Stimulated activated CD4-positive, alpha-beta T cell treated with anti-CD3 and anti-CD28 coated beads, Interleukin-12 subunit alpha, Interleukin-12 subunit beta, amount 100 ng/mL, for 4 hours (primary cell): ENCODE results near the gene DND1.
A peak's percentile ranks its signal among the peaks of the same experiment; 100 is the strongest.
"Not testable (repeated sequence)": the region's sequence is repeated elsewhere in the genome, so short reads cannot be mapped to it uniquely, and the experiment has no call there.

Experiments used
- DNase-seq: peaks from one replicate; pipeline ENCODE4 v3.0.0-alpha.2; 2020

DND1 gene

DNA sequence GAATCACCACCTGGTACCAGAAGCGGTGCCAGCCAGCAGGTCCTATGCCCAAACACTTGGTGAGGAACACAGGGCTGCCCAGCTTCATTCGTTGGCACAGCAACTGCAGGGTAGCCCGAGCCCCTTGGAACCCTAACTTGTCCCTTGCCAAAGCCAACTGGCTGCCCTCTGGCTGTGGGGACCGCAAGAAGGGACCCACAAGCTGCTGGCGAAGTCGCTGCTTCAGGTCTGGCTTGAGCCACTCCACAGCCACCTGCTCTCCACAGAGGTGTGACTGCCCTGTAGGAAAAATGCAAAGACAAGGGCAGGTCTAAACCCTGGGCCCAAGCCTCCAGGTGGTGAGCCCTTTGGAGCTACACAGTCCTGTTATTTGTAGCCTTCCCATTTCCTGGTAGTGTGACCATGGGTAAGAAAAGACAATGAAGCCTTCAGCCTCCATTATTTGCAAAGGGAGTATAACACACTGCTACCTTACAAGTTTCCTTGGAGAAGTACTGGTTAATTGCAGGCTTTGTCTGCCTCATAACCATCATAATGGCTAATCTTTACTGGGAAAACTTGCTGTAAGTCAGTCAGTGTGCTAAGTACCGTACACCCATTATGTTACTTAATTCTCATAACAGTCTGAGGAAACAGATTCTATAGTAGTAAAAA lies 1.8 kb downstream of the DND1 start:
- DNase-seq, result no peak

DNA sequence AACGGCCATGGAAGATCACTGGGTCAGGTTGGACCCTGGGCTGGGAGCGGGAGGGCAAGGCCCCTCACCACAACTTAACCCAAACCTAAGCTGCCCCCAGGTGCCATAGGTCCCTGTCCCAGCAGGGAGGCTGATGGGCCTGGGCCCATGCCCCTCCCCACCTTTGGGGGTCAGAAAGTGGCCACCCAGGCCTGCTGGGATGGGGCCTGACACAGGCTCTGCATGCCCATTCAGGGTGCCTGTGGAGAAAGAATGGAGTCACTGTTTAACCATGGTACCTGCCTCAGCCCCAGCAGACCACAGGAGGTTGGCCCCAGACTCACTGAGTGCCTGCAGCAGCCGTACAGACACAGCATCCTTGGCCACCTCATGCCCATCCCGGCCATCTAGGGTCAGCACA lies 2.3 kb downstream of the DND1 start:
- DNase-seq, result not testable (repeated sequence)

DNA sequence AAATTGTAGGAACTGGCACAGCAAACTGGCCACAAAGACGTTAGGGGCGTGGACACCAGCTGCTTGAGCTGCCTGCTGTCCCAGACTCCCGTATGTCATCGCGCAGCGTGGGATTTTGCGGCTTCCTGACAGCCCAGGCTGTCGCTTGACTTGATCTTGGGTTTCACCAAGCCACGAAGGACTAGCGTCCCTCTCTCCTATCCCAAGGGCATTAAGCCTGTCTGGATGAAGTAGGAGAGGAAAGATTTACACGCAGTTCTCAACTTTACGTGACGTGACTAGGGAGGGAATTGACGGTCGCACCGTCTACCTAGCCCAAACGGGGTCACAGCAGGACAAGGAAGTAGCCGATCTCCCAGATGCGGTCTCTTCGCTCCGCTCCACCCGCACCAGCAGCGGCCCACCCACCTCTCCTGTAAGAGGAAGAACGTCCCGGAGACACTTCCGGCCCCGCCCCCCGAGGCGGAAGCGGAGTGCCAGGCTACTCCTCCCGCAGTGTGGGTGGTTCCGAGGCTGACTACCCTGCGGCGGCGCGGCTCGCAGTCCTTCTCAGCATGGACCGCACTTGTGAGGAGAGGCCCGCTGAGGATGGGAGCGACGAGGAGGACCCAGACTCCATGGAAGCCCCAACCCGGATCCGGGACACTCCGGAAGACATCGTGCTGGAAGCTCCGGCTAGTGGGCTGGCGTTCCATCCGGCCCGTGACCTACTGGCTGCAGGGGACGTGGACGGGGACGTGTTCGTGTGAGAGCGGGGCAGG lies 8.8 kb downstream of the DND1 start, which contains the start of gene WDR55:
TSS of gene WDR55 (plus strand) at position 546 of the 761 bp plus-strand sequence. CDS start at position 555, 9 bp downstream.
- DNase-seq, result peak; percentile 95

GRCh38 chr5:140664030-140664358 lies 9.4 kb downstream of the DND1 start:
- DNase-seq, result no peak

GRCh38 chr5:140660371-140660770 lies 13.0 kb downstream of the DND1 start:
- not testable (repeated sequence) for DNase-seq

GRCh38 chr5:140658870-140659269 lies 14.5 kb downstream of the DND1 start:
- DNase-seq, result no peak

GRCh38 chr5:140647042-140647419 lies 26.3 kb downstream of the DND1 start:
- DNase-seq, result no peak

- DNase-seq, result no peak
Observed at GRCh38 chr5:140642718-140643117, 30.7 kb downstream of the DND1 start.

DNA sequence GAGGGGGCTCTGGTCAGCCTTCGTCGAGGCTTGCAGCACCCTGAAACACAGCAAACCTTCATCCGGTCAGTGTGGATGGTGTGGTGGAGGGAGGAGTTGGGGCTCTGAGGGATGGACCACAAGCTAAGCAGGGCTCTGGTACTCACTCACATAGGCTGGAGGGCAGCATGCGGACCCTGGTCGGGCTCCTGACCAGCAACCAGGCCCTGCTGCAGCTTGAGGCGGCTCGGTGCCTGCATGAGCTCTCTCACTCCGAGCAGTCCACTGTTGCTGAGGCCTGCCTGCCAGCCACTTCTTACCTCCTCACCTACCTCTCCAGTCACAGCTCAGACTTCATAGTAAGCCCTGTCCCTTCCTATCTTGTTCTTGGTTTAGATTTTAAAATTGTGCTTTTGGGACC lies 31.7 kb downstream of the DND1 start:
- no peak for DNase-seq

GRCh38 chr5:140639148-140639981 lies 34.0 kb downstream of the DND1 start, which contains the start of gene TMCO6:
Gene TMCO6, plus strand, starts transcription at chr5:140639451. Its CDS starts 77 bp downstream, at chr5:140639528.
- peak; percentile 98 for DNase-seq

DNA sequence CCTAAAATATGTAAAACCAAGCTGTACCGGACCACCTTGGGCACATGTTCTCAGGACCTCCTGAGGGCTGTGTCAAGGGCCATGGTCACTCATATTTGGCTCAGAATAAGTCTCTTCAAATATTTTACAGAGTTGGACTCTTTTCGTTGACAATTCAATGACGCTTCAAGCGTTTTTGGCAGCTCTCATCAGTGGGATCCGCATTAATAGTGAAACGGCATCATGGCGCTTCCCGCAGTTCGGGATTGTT lies 34.6 kb downstream of the DND1 start:
- DNase-seq, result not testable (repeated sequence)

GRCh38 chr5:140637371-140638100 lies 35.8 kb downstream of the DND1 start:
- no peak for DNase-seq

- no peak for DNase-seq
Observed at GRCh38 chr5:140635291-140636257, 37.8 kb downstream of the DND1 start.

DNA sequence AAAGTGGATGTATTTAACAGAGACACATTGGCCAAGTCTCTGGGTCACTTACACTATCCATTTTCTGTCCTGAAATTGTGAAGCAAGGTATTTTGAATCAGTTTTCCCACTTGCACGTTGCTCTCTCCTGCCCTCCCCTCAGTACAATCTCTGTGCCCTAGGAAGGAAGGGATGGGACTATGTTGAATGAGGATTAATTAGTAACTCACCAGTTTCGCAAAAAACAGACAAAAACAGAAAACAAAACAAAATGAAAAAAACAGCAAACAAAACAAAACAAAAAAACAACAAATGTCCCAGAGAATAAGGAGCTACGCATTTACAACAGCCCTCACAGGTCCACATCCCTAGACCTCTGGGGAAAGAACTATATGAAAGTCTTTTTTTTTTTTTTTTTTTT lies 39.3 kb downstream of the DND1 start:
- no peak for DNase-seq

GRCh38 chr5:140633501-140633900 lies 39.9 kb downstream of the DND1 start:
- no peak for DNase-seq

- DNase-seq, result no peak
Observed at GRCh38 chr5:140633021-140633471, 40.3 kb downstream of the DND1 start, which contains the start of gene CD14. Gene CD14, minus strand, starts transcription at chr5:140633175. Its CDS starts 104 bp downstream, at chr5:140633071.

- peak; percentile 39 for DNase-seq
Observed at GRCh38 chr5:140632366-140633020, 40.9 kb downstream of the DND1 start.

- no peak for DNase-seq
Observed at GRCh38 chr5:140631831-140632365, 41.5 kb downstream of the DND1 start.

DNA sequence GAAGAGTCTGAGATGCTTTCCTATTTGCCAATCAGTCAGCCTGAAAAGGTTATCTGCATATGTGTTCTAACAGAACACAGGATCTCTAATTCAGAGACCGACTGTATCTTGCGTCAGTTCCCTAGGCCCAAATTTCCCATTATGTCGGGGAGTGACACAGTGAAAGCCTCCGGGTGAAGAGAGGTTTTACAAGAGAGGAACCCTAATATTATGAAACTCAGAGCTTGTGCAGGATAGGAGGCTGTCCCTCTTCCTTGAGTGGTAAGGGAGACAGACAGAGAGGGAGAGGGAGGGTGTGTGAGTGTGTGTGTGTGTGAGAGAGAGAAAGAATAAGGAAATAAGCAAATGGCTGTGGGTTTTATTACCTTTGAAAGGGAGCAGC lies 42.3 kb downstream of the DND1 start:
- no peak for DNase-seq

DNA sequence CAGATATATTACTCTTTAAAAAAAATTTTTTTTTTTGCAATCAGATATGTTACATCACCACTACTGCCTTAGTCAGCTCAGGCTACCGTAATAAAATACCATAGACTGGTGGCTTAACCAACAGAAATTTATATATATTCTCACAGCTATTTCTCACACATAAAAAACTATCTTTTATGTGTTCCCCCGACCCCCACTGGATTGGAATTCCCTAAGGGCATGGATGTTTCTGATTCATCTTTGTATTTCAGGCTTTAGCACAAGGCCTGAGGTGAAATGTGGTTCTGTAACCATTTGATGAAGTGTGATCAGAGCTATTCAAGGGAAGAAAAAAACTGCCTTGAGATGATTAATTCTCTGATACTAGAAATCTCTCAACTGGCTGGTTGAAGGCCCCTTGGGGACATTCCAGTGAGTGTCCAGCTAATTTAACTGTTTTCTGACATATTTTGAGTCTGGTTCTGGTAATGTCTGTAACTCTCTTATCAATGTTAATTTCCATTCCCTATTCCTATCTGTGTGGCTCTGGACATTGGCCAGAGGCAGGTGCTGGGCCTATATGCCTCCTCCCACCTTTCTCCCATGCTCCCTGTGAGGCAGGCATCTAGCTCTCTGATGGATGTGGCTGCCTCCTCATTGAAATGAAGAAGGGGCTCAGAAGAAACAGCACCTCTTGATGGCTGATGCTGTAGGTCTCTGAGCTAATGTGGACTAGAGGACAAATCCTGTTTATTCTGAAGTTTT lies 42.9 kb downstream of the DND1 start:
- DNase-seq, result no peak
